CD4-positive, alpha-beta T cell (primary cell): Measurements from ENCODE around the gene FOXE3. TPM values are rescaled to one million over a fixed set of nuclear protein-coding genes. Genes with fewer than 3 reads are reported as not detected.

Source experiments
- ATAC-seq: fragments of 200-7000 bp; cut with Tn5 transposase; one replicate; pipeline ENCODE4 v1.10.0; 2022; ENCODE audit warnings: mild to moderate bottlenecking; ENCODE audit not compliant: poor library complexity
- CTCF ChIA-PET: fragments of 350-600 bp; sonication (Branson Sonifier 250); formaldehyde crosslinking; loops from one replicate; lab custom pipeline; 2021; ENCODE audit warnings: antibody characterized with exemption, inconsistent platforms; lab: Charles Lee
- POLR2A ChIA-PET: fragments of 350-600 bp; sonication (Branson Sonifier 250); formaldehyde crosslinking; loops from one replicate; lab custom pipeline; 2021; ENCODE audit warnings: antibody characterized with exemption, inconsistent platforms; lab: Charles Lee
- DNase-seq, 14 experiments: peaks; one replicate each; pipeline ENCODE4 v3.0.0-alpha.2; 2013 to 2020; ENCODE audit warnings: mixed read lengths in 2 of 14
- H3K27ac ChIP-seq, 2 donors: one replicate each; pipeline versions ENCODE4 v1.5.1 to v1.7.0; 2013; ENCODE audit warnings: low read length in 2 of 2, low read depth in 1 of 2, mild to moderate bottlenecking in 1 of 2
- H3K27me3 ChIP-seq, 2 experiments: 1 replicate in 1 of 2; 2 replicates in 1 of 2; pipeline versions ENCODE4 v1.6.1 to v1.7.0; 2013; ENCODE audit warnings: low read length in 2 of 2, control low read depth in 1 of 2, mild to moderate bottlenecking in 1 of 2, moderate library complexity in 1 of 2; ENCODE audit not compliant: insufficient read depth in 2 of 2, control insufficient read depth in 1 of 2
- H3K36me3 ChIP-seq: one replicate; pipeline ENCODE4 v1.6.1; 2013; ENCODE audit warnings: low read length, control low read depth; ENCODE audit not compliant: insufficient read depth
- H3K4me1 ChIP-seq: one replicate; pipeline ENCODE4 v1.6.1; 2013; ENCODE audit warnings: low read length, control low read depth; ENCODE audit not compliant: insufficient read depth
- H3K4me3 ChIP-seq: one replicate; pipeline ENCODE4 v1.5.1; 2013; ENCODE audit warnings: mild to moderate bottlenecking, low read length, moderate library complexity
- H3K9me3 ChIP-seq, 2 experiments: 1 replicate in 1 of 2; 2 replicates in 1 of 2; pipeline versions ENCODE4 v1.6.1 to v1.7.0; 2013; ENCODE audit warnings: low read length in 2 of 2, mild to moderate bottlenecking in 2 of 2, control low read depth in 1 of 2, moderate library complexity in 1 of 2; ENCODE audit not compliant: control insufficient read depth in 1 of 2, insufficient read depth in 1 of 2
- H3K27ac Mint-ChIP-seq: one replicate; pipeline ENCODE4 v1.8.0; 2020; ENCODE audit warnings: mixed read lengths
- H3K27me3 Mint-ChIP-seq: one replicate; pipeline ENCODE4 v1.8.0; 2021; ENCODE audit warnings: mixed read lengths
- H3K36me3 Mint-ChIP-seq: one replicate; pipeline ENCODE4 v1.8.0; 2021; ENCODE audit warnings: low read depth, mixed read lengths
- H3K4me1 Mint-ChIP-seq: one replicate; pipeline ENCODE4 v1.8.0; 2021; ENCODE audit warnings: low read depth, mixed read lengths
- H3K4me3 Mint-ChIP-seq: one replicate; pipeline ENCODE4 v1.8.0; 2020; ENCODE audit warnings: mild to moderate bottlenecking, mixed read lengths
- H3K9me3 Mint-ChIP-seq: one replicate; pipeline ENCODE4 v1.8.0; 2020; ENCODE audit warnings: mixed read lengths
- intact Hi-C, 2 experiments: fragments of 100-400 bp; cut with DNase I in 1 of 2; cut with micrococcal nuclease in 1 of 2; formaldehyde crosslinking; loops; one replicate each; pipeline versions ENCODE4 v1.15.1 to v1.9.0; 2023 to 2025; cut with DNase I, micrococcal nuclease
- total RNA-seq, 174 experiments: library from RNA in 2 of 174; stranded (reverse) in 2 of 174; gene quantifications; one replicate each; pipeline ENCODE4 v1.2.3 and lab custom pipeline; 2021 to 2026
- TF ChIP-seq, protein P1 (sequence below): fragments of 200-600 bp; IDR thresholded peaks from one replicate; pipeline ENCODE4 v1.8.0; 2022; ENCODE audit warnings: antibody characterized with exemption, mild to moderate bottlenecking

FOXE3 gene
- total RNA-seq, 2 experiments from 2014 or later: not detected

GRCh38 chr1:47395433-47395832 lies 20.7 kb upstream of the FOXE3 start:
- Histone ChIP-seq H3K9me3 (no peaks in the 10 kb centered on the region), H3K4me1 (no peaks in the 10 kb centered on the region), H3K4me3 (no peak overlapping the region), H3K27me3 (peaks cover 6 to 8% of the 10 kb centered on the region in 2 experiments), H3K36me3 (no peaks in the 10 kb centered on the region), H3K27ac (no peak overlapping the region)
- ATAC-seq: no peak
- H3K36me3 Mint-ChIP-seq: no peaks in the 10 kb centered on the region
- H3K27me3 Mint-ChIP-seq: peaks cover 42% of the 10 kb centered on the region
- DNase-seq: no peak
- H3K4me1 Mint-ChIP-seq: no peaks in the 10 kb centered on the region
- ChIA-PET CTCF (no interaction called here), POLR2A (no interaction called here)
- intact Hi-C loops: no loop called here
- H3K27ac Mint-ChIP-seq: no peak overlapping the region
- H3K4me3 Mint-ChIP-seq: no peak overlapping the region
- no peaks in the 10 kb centered on the region for H3K9me3 Mint-ChIP-seq
- TF ChIP-seq, protein P1, sequence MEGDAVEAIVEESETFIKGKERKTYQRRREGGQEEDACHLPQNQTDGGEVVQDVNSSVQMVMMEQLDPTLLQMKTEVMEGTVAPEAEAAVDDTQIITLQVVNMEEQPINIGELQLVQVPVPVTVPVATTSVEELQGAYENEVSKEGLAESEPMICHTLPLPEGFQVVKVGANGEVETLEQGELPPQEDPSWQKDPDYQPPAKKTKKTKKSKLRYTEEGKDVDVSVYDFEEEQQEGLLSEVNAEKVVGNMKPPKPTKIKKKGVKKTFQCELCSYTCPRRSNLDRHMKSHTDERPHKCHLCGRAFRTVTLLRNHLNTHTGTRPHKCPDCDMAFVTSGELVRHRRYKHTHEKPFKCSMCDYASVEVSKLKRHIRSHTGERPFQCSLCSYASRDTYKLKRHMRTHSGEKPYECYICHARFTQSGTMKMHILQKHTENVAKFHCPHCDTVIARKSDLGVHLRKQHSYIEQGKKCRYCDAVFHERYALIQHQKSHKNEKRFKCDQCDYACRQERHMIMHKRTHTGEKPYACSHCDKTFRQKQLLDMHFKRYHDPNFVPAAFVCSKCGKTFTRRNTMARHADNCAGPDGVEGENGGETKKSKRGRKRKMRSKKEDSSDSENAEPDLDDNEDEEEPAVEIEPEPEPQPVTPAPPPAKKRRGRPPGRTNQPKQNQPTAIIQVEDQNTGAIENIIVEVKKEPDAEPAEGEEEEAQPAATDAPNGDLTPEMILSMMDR: no peak

DNA sequence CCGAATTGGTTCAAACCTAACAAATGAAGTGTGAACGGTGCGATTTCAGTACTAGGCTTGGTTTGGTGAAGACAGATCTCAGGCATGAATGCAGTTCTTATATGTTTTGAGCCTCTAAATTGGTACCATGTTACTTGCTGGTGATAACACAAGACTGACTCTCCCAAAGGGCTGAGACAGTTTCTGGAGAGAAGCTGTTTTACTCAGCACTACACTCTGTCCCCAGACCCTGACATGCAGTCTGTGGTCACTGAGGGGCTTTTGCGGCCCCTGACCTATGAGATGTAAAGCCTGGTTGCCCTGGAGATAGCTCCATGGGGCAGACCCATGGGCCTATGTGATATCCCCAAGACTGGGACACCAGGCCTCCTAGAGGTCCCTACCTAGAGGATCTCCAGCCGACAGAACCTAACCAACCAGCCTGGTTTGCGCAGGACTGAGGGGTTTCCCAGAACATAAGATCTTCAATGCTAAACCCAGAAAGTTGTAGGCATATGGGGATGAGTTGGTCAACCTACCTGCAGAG lies 19.4 kb upstream of the FOXE3 start:
- DNase-seq (no peak), ATAC-seq (no peak)
- Histone ChIP-seq H3K9me3 (no peaks in the 10 kb centered on the region), H3K4me3 (no peak overlapping the region), H3K27me3 (peaks cover 6 to 8% of the 10 kb centered on the region in 2 experiments), H3K4me1 (no peaks in the 10 kb centered on the region), H3K36me3 (no peaks in the 10 kb centered on the region), H3K27ac (no peak overlapping the region)
- H3K27ac Mint-ChIP-seq: no peak overlapping the region
- ChIA-PET POLR2A (no interaction called here), CTCF (no interaction called here)
- intact Hi-C loops: no loop called here
- H3K27me3 Mint-ChIP-seq: peaks cover 48% of the 10 kb centered on the region
- no peaks in the 10 kb centered on the region for H3K9me3 Mint-ChIP-seq
- TF ChIP-seq, protein P1: no peak
- H3K4me1 Mint-ChIP-seq: no peaks in the 10 kb centered on the region
- no peaks in the 10 kb centered on the region for H3K36me3 Mint-ChIP-seq
- no peak overlapping the region for H3K4me3 Mint-ChIP-seq

GRCh38 chr1:47399138-47399845 lies 16.8 kb upstream of the FOXE3 start:
- no peak overlapping the region for H3K4me3 ChIP-seq
- Mint-ChIP-seq H3K27ac (no peak overlapping the region), H3K9me3 (no peaks in the 10 kb centered on the region), H3K27me3 (peaks cover 53% of the 10 kb centered on the region), H3K4me1 (no peaks in the 10 kb centered on the region), H3K36me3 (no peaks in the 10 kb centered on the region), H3K4me3 (no peak overlapping the region)
- no peaks in the 10 kb centered on the region for H3K4me1 ChIP-seq
- H3K27ac ChIP-seq: no peak overlapping the region
- no peaks in the 10 kb centered on the region for H3K9me3 ChIP-seq
- ATAC-seq (no peak), DNase-seq (no peak)
- CTCF ChIA-PET: no interaction called here
- H3K27me3 ChIP-seq: peaks cover 6 to 8% of the 10 kb centered on the region in 2 experiments
- intact Hi-C loops: no loop called here
- TF ChIP-seq, protein P1: no peak
- POLR2A ChIA-PET: no interaction called here
- H3K36me3 ChIP-seq: no peaks in the 10 kb centered on the region
